Hepatocyte (in vitro differentiated cells): ENCODE data around the gene HOXA1. TPM values are rescaled to one million over a fixed set of nuclear protein-coding genes. Genes with fewer than 3 reads are reported as not detected.
A peak's percentile ranks its signal among the peaks of the same experiment; 100 is the strongest.

ENCODE experiments used
- DNase-seq: peaks from one replicate; pipeline ENCODE4 v3.0.0-alpha.2; 2016; ENCODE audit warnings: low spot score
- H2AFZ ChIP-seq: fragments of 200-600 bp; sonication (generic); 2 replicates; pipeline ENCODE4 v1.6.0; 2016; ENCODE audit warnings: antibody characterized with exemption, mild to moderate bottlenecking
- H3K27ac ChIP-seq: fragments of 200-600 bp; sonication (generic); 2 replicates; pipeline ENCODE4 v1.5.1; 2016; ENCODE audit warnings: mild to moderate bottlenecking
- H3K27me3 ChIP-seq: fragments of 200-600 bp; sonication (generic); 2 replicates; pipeline ENCODE4 v1.6.1; 2016
- H3K36me3 ChIP-seq: fragments of 200-600 bp; sonication (generic); replicated peaks from 2 replicates; pipeline ENCODE4 v1.5.1; 2016; ENCODE audit warnings: low read depth; ENCODE audit not compliant: insufficient read depth
- H3K4me1 ChIP-seq: fragments of 200-600 bp; sonication (generic); 2 replicates; pipeline ENCODE4 v1.5.1; 2016; ENCODE audit warnings: mild to moderate bottlenecking, moderate library complexity; ENCODE audit not compliant: insufficient read depth
- H3K4me2 ChIP-seq: fragments of 200-600 bp; sonication (generic); 2 replicates; pipeline ENCODE4 v1.6.0; 2016
- H3K4me3 ChIP-seq: fragments of 200-600 bp; sonication (generic); 2 replicates; pipeline ENCODE4 v1.5.1; 2016; ENCODE audit warnings: mild to moderate bottlenecking
- H3K79me2 ChIP-seq: fragments of 200-600 bp; sonication (generic); 2 replicates; pipeline ENCODE4 v1.6.0; 2017; ENCODE audit warnings: mild to moderate bottlenecking
- H3K9me2 ChIP-seq: fragments of 200-600 bp; sonication (generic); replicated peaks from 2 replicates; pipeline ENCODE4 v1.6.0; 2017; ENCODE audit warnings: mild to moderate bottlenecking; ENCODE audit not compliant: insufficient read depth
- H3K9me3 ChIP-seq: fragments of 200-600 bp; sonication (generic); 2 replicates; pipeline ENCODE4 v1.5.1; 2016; ENCODE audit warnings: low read depth, mild to moderate bottlenecking
- H4K20me1 ChIP-seq: fragments of 200-600 bp; sonication (generic); 2 replicates; pipeline ENCODE4 v1.6.0; 2016; ENCODE audit warnings: mild to moderate bottlenecking; ENCODE audit not compliant: insufficient read depth, poor library complexity, severe bottlenecking
- EZH2 ChIP-seq: fragments of 200-600 bp; sonication (generic); IDR thresholded peaks from 2 replicates; pipeline ENCODE4 v1.6.1; 2016; ENCODE audit warnings: antibody characterized with exemption, mild to moderate bottlenecking, borderline replicate concordance
- EZH2phosphoT487 ChIP-seq: fragments of 200-600 bp; sonication (generic); IDR thresholded peaks from one replicate; pipeline ENCODE4 v1.6.1; 2018; ENCODE audit warnings: antibody characterized with exemption, mild to moderate bottlenecking, low read depth, moderate library complexity; ENCODE audit not compliant: unreplicated experiment, severe bottlenecking
- WGBS: methylation state at CpG from one replicate; pipeline ENCODE4 v1.1.6; 2016; ENCODE audit warnings: low lambda C conversion rate; ENCODE audit errors: missing lambda C conversion rate; 5-methylcytosine and 5-hydroxymethylcytosine counted together
- polyA plus RNA-seq: library from polyadenylated mRNA; unstranded; fragments of >200 nt; fragmentation: Nextera tagmentation; extraction: Ambion mirVana; gene quantifications from 2 replicates; pipeline ENCODE4 v1.2.1, GENCODE V29; 2016
- total RNA-seq: library from RNA; depleted of rRNA; stranded (reverse); fragments of >200 nt; gene quantifications from 2 replicates; pipeline ENCODE4 v1.2.3, GENCODE V29; 2014
- TF ChIP-seq, protein P1 (sequence below): fragments of 200-600 bp; sonication (generic); IDR thresholded peaks from 2 replicates; pipeline ENCODE4 v1.5.1; 2016; ENCODE audit warnings: antibody characterized with exemption, mild to moderate bottlenecking; ENCODE audit not compliant: poor library complexity

The HOXA1 gene
- total and polyA plus RNA-seq, 2 experiments from 2014 or later = 0.25 to 0.30 TPM

- H3K4me1 ChIP-seq = peaks cover 12% of the 10 kb centered on the region
- H3K9me3 ChIP-seq = no peaks in the 10 kb centered on the region
- 53% methylated on average over 19 of the region's 19 CpGs for WGBS
- no peak for DNase-seq
- H3K4me3 ChIP-seq = no peak overlapping the region
- peaks cover 19% of the 10 kb centered on the region for H3K79me2 ChIP-seq
- peaks cover 55% of the 10 kb centered on the region for H3K27me3 ChIP-seq
- H2AFZ ChIP-seq = no peak overlapping the region
- H4K20me1 ChIP-seq = no peaks in the 10 kb centered on the region
- TF ChIP-seq EZH2phosphoT487 = no peak
- TF ChIP-seq EZH2 = peak; percentile 37
- no peak overlapping the region for H3K27ac ChIP-seq
- H3K36me3 ChIP-seq = no peaks in the 10 kb centered on the region
- H3K9me2 ChIP-seq = no peaks in the 10 kb centered on the region
- peak overlapping the region; percentile 4 for H3K4me2 ChIP-seq
Measured at GRCh38 chr7:27117887-27118491, 22.2 kb upstream of the HOXA1 start.

- peak overlapping the region; percentile 91 for H3K4me2 ChIP-seq
- H3K27me3 ChIP-seq = peaks cover 55% of the 10 kb centered on the region
- H3K79me2 ChIP-seq = peaks cover 26% of the 10 kb centered on the region
- 43% methylated on average over 12 of the region's 12 CpGs for WGBS
- no peaks in the 10 kb centered on the region for H3K9me2 ChIP-seq
- no peak overlapping the region for H2AFZ ChIP-seq
- DNase-seq = no peak
- H3K27ac ChIP-seq = no peak overlapping the region
- no peaks in the 10 kb centered on the region for H3K36me3 ChIP-seq
- H3K9me3 ChIP-seq = no peaks in the 10 kb centered on the region
- H4K20me1 ChIP-seq = no peaks in the 10 kb centered on the region
- no peak for TF ChIP-seq EZH2phosphoT487
- TF ChIP-seq EZH2 = no peak
- TF ChIP-seq, protein P1, sequence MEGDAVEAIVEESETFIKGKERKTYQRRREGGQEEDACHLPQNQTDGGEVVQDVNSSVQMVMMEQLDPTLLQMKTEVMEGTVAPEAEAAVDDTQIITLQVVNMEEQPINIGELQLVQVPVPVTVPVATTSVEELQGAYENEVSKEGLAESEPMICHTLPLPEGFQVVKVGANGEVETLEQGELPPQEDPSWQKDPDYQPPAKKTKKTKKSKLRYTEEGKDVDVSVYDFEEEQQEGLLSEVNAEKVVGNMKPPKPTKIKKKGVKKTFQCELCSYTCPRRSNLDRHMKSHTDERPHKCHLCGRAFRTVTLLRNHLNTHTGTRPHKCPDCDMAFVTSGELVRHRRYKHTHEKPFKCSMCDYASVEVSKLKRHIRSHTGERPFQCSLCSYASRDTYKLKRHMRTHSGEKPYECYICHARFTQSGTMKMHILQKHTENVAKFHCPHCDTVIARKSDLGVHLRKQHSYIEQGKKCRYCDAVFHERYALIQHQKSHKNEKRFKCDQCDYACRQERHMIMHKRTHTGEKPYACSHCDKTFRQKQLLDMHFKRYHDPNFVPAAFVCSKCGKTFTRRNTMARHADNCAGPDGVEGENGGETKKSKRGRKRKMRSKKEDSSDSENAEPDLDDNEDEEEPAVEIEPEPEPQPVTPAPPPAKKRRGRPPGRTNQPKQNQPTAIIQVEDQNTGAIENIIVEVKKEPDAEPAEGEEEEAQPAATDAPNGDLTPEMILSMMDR = no peak
- H3K4me1 ChIP-seq = peaks cover 12% of the 10 kb centered on the region
- H3K4me3 ChIP-seq = no peak overlapping the region
Measured at GRCh38 chr7:27116962-27117886, 21.4 kb upstream of the HOXA1 start.

GRCh38 chr7:27116031-27116961 is 20.5 kb upstream of the HOXA1 start:
- Histone ChIP-seq H3K36me3 (no peaks in the 10 kb centered on the region), H3K4me3 (no peak overlapping the region), H3K79me2 (peaks cover 30% of the 10 kb centered on the region), H3K4me2 (peak overlapping the region; percentile 91), H3K27ac (no peak overlapping the region), H4K20me1 (no peaks in the 10 kb centered on the region), H3K4me1 (peaks cover 15% of the 10 kb centered on the region), H3K9me2 (no peaks in the 10 kb centered on the region), H3K9me3 (no peaks in the 10 kb centered on the region), H3K27me3 (peaks cover 60% of the 10 kb centered on the region), H2AFZ (no peak overlapping the region)
- TF ChIP-seq EZH2phosphoT487 (no peak), EZH2 (no peak)
- TF ChIP-seq, protein P1 = no peak
- no peak for DNase-seq
- 55% methylated on average over 20 of the region's 20 CpGs for WGBS
